Right lobe of liver (tissue), 6 donors: ENCODE measurements around the gene ZBTB43. TPM values are rescaled to one million over a fixed set of nuclear protein-coding genes. Genes with fewer than 3 reads are reported as not detected.
A peak's percentile ranks its signal among the peaks of the same experiment; 100 is the strongest.

ENCODE experiments used
- ATAC-seq, 4 donors: fragments of 200-7000 bp; cut with Tn5 transposase; one replicate each; pipeline ENCODE4 v1.9.1; 2020; ENCODE audit warnings: mild to moderate bottlenecking in 4 of 4, moderate library complexity in 4 of 4
- DNase-seq, 3 donors: peaks; one replicate each; pipeline ENCODE4 v3.0.0-alpha.2; 2020
- H3K27ac ChIP-seq, 3 donors: fragments of 200-600 bp; one replicate each; pipeline ENCODE4 v1.8.0; 2022
- H3K27me3 ChIP-seq, 2 donors: fragments of 200-600 bp; one replicate each; pipeline ENCODE4 v1.8.0; 2022
- H3K36me3 ChIP-seq, 4 donors: fragments of 200-600 bp; sonication (generic) in 1 of 4; one replicate each; pipeline versions ENCODE4 v1.5.1 to v1.8.0; 2017 to 2022; ENCODE audit warnings: control low read depth in 1 of 4
- H3K4me1 ChIP-seq, 4 donors: fragments of 200-600 bp; sonication (generic) in 1 of 4; one replicate each; pipeline versions ENCODE4 v1.5.1 to v1.8.0; 2017 to 2022; ENCODE audit warnings: control low read depth in 1 of 4
- H3K4me3 ChIP-seq, 3 donors: fragments of 200-600 bp; one replicate each; pipeline ENCODE4 v1.8.0; 2022
- H3K9me3 ChIP-seq, 4 donors: fragments of 200-600 bp; sonication (generic) in 1 of 4; one replicate each; pipeline versions ENCODE4 v1.5.1 to v1.8.0; 2017 to 2022; ENCODE audit warnings: control low read depth in 1 of 4
- CTCF ChIP-seq, 4 donors: fragments of 200-600 bp in 3 of 4; fragments of 450-650 bp in 1 of 4; IDR thresholded peaks; one replicate each; pipeline versions ENCODE4 v1.5.1 to v1.8.0; 2016 to 2022; ENCODE audit warnings: antibody characterized with exemption in 4 of 4, mild to moderate bottlenecking in 2 of 4
- POLR2A ChIP-seq: fragments of 450-650 bp; IDR thresholded peaks from one replicate; pipeline ENCODE4 v1.6.1; 2017; ENCODE audit warnings: antibody characterized with exemption, mild to moderate bottlenecking
- WGBS: methylation state at CpG from one replicate; pipeline ENCODE4 v1.1.6; 2018; ENCODE audit warnings: low coverage, low lambda C conversion rate; ENCODE audit not compliant: insufficient coverage; ENCODE audit errors: missing lambda C conversion rate; 5-methylcytosine and 5-hydroxymethylcytosine counted together
- intact Hi-C, 2 donors: fragments of 100-400 bp; cut with DNase I; formaldehyde crosslinking; loops; one replicate each; pipeline versions ENCODE4 v1.11.2 to v1.14.1; 2022
- total RNA-seq, 6 experiments: library from RNA; depleted of rRNA in 2 of 6; stranded (reverse); fragments of >200 nt in 2 of 6; fragmentation: NEBNext Ultra II Directional in 3 of 6; extraction: Animal tissue kit (Norgen Biotek cat#: 25700) in 3 of 6; gene quantifications; one replicate each; pipeline versions ENCODE4 v1.1.0 to v1.2.4, GENCODE V29; 2016 to 2023
- donor health status: DM: no; HTN: yes; CAD: no.
- donor health status: DM: no; HTN: no; CAD: no.
- donor health status: DM: no; HTN: no; CAD: no.
- donor health status: DM: no; HTN: yes; CAD: no.
- donor health status: DM: no; HTN: yes; CAD: no.

Gene ZBTB43
- total RNA-seq, 6 experiments from 2014 or later: 4.8 to 14.5 (median 9.9) TPM

GRCh38 chr9:126857261-126857960, 52.6 kb downstream of the ZBTB43 start:
- TF ChIP-seq CTCF (IDR thresholded peaks at IDR 0.05): no peak
- H3K4me1 ChIP-seq: peaks cover 0 to 11% (median 4%) of the 10 kb centered on the region in 4 donors
- intact Hi-C loops: no loop called here
- H3K9me3 ChIP-seq: no peaks in the 10 kb centered on the region
- no peak overlapping the region for H3K27ac ChIP-seq
- peak in 2 of 3 donors; percentile 42 to 65 for DNase-seq
- 67% methylated on average over 8 of the region's 8 CpGs for WGBS
- H3K4me3 ChIP-seq: no peak overlapping the region
- no peak for ATAC-seq
- no peaks in the 10 kb centered on the region for H3K36me3 ChIP-seq
- no peaks in the 10 kb centered on the region for H3K27me3 ChIP-seq

- peaks cover 0 to 3% (median 0%) of the 10 kb centered on the region in 4 donors for H3K36me3 ChIP-seq
- H3K4me3 ChIP-seq: no peak overlapping the region
- H3K27me3 ChIP-seq: no peaks in the 10 kb centered on the region
- DNase-seq (no peak), ATAC-seq (no peak)
- intact Hi-C loops: no loop called here
- H3K9me3 ChIP-seq: no peaks in the 10 kb centered on the region
- H3K4me1 ChIP-seq: peaks cover 0 to 21% (median 5%) of the 10 kb centered on the region in 4 donors
- no peak for TF ChIP-seq CTCF (IDR thresholded peaks at IDR 0.05)
- TF ChIP-seq POLR2A: no peak
- 88% methylated on average over 1 of the region's 2 CpGs for WGBS
- no peak overlapping the region for H3K27ac ChIP-seq
Measured at GRCh38 chr9:126859111-126859510, 54.3 kb downstream of the ZBTB43 start.

- DNase-seq (peak; percentile 74 to 82 (median 77)), ATAC-seq (peak; percentile 76 to 84 (median 80))
- Histone ChIP-seq H3K27me3 (no peaks in the 10 kb centered on the region), H3K4me3 (peak within 1 kb of the TSS; percentile 78 to 94 (median 90)), H3K27ac (peak within 1 kb of the TSS; percentile 88 to 96 (median 94)), H3K4me1 (peaks cover 0 to 21% (median 5%) of the 10 kb centered on the region in 4 donors), H3K9me3 (no peaks in the 10 kb centered on the region), H3K36me3 (peaks cover 0 to 7% (median 0%) of the 10 kb centered on the region in 4 donors)
- intact Hi-C loops: no loop called here
- TF ChIP-seq CTCF (IDR thresholded peaks at IDR 0.05) (peak in 3 of 4 donors; percentile 99 to 100 (median 99)), POLR2A (peak; percentile 23)
- 0% methylated on average over 2 of the region's 67 CpGs for WGBS
Measured at GRCh38 chr9:126860077-126860756, 55.4 kb downstream of the ZBTB43 start, which contains the start of gene ZBTB34. ZBTB34 (plus strand) TSS chr9:126860639; CDS start chr9:126879400, 18,761 bp downstream.

- DNase-seq (peak; percentile 51 to 66 (median 57)), ATAC-seq (peak; percentile 49 to 66 (median 62))
- 0% methylated on average over 3 of the region's 71 CpGs for WGBS
- peaks cover 0 to 21% (median 5%) of the 10 kb centered on the region in 4 donors for H3K4me1 ChIP-seq
- no peaks in the 10 kb centered on the region for H3K9me3 ChIP-seq
- intact Hi-C loops: no loop called here
- H3K36me3 ChIP-seq: peaks cover 0 to 7% (median 0%) of the 10 kb centered on the region in 4 donors
- TF ChIP-seq CTCF (IDR thresholded peaks at IDR 0.05) (no peak), POLR2A (no peak)
- peak overlapping the region; percentile 54 to 94 (median 90) for H3K4me3 ChIP-seq
- no peaks in the 10 kb centered on the region for H3K27me3 ChIP-seq
- peak overlapping the region; percentile 45 to 94 (median 66) for H3K27ac ChIP-seq
Measured at GRCh38 chr9:126860757-126861466, 56.1 kb downstream of the ZBTB43 start.
